Breast epithelium (tissue), 3 donors: ENCODE measurements around the gene OR6B2.

Experiments used
- CTCF ChIP-seq, 3 donors: fragments of 450-650 bp; IDR thresholded peaks; one replicate each; pipeline ENCODE4 v1.5.1; 2016 to 2017; ENCODE audit warnings: antibody characterized with exemption in 3 of 3, mild to moderate bottlenecking in 3 of 3, moderate library complexity in 3 of 3
- POLR2A ChIP-seq: fragments of 450-650 bp; IDR thresholded peaks from one replicate; pipeline ENCODE4 v1.6.1; 2016; ENCODE audit warnings: antibody characterized with exemption, mild to moderate bottlenecking, moderate library complexity
- POLR2AphosphoS5 ChIP-seq, 3 donors: sonication (generic); formaldehyde crosslinking; IDR thresholded peaks; one replicate each; pipeline ENCODE4 v1.6.1; 2017; ENCODE audit warnings: antibody characterized with exemption in 3 of 3

GRCh38 chr2:240045098-240045497, 14.9 kb upstream of the OR6B2 start:
- TF ChIP-seq CTCF (IDR thresholded peaks at IDR 0.05) (no peak), POLR2A (no peak), POLR2AphosphoS5 (IDR thresholded peaks at IDR 0.05) (no peak)
